CD4-positive, alpha-beta T cell treated with Interleukin-2 at 100 ng/mL for 4 hours (primary cell): ENCODE data around the gene CCDC149.

ENCODE experiments used
- DNase-seq: peaks from one replicate; pipeline ENCODE4 v3.0.0-alpha.2; 2020; ENCODE audit warnings: low spot score

Gene CCDC149

DNA sequence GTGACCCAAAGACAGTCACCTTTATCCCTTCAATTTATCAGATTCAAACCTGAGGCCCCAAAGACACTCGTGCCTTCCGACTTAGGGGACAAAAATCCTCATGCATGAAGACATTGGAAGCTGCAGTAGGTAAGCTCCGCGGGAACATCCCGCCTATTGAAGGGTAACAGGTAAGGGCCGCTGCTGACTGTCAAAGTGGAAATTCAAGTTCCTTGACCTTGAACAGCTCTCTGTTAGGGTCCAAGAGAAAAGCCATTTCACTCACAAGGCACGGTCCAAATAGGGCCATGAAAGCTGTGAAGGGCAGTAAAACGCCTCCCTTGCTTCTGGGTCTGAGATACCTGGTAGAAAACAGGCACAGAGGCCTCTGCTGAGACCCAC lies 34.2 kb downstream of the CCDC149 start:
- DNase-seq: no peak

- no peak for DNase-seq
Measured at GRCh38 chr4:24877868-24878635, 34.8 kb downstream of the CCDC149 start.

- no peak for DNase-seq
Measured at GRCh38 chr4:24876431-24876830, 36.4 kb downstream of the CCDC149 start.

GRCh38 chr4:24872720-24873119 lies 40.1 kb downstream of the CCDC149 start:
- DNase-seq: no peak

GRCh38 chr4:24871210-24871609 lies 41.6 kb downstream of the CCDC149 start:
- DNase-seq: no peak

DNA sequence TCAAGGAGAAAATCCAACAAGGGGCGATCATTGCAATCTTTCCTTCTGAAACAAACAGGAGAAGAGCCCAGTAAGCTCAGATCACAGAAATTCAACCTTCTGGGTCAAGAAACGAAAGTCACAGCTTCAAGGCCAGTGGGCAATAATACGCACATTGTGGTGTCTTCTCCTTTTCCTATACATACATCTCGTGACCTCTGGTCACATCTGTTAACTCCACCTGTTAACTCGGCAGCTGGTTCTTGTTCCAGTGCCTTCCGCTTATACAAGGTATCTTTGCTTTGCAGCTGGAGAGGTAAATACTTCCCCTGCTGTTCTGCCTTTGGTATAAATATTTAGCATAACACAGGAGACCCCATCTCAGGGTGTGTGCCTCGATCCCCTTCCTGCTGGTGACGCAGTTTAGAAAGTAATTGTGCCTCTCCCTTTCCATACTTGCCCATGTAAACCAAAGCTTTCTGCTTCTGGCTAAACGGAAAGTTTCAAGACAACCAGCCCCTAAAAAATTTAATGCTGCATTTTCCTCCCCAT lies 45.0 kb downstream of the CCDC149 start:
- no peak for DNase-seq

- DNase-seq: no peak
Measured at GRCh38 chr4:24867251-24867650, 45.6 kb downstream of the CCDC149 start.

GRCh38 chr4:24865401-24865800 lies 47.4 kb downstream of the CCDC149 start:
- DNase-seq: no peak

DNA sequence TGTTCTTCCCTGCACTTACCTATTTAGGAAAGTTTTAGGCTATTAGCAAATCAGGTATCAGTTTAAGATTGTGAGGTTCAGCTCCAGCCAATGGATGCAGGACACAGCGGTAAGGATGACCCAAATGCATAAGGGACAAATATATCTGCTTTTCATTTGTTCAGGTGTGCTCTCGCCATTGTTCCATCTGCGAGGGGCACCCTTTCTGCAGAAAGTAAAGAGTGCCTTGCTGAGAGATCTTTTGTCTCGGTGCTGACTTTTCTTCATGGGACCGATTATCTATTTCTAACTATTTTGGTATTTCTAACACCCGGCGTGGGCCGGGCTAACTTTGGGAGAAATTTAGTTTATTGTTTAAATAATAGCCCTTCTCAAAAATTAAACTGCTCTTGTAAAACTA lies 49.0 kb downstream of the CCDC149 start:
- DNase-seq: no peak

DNA sequence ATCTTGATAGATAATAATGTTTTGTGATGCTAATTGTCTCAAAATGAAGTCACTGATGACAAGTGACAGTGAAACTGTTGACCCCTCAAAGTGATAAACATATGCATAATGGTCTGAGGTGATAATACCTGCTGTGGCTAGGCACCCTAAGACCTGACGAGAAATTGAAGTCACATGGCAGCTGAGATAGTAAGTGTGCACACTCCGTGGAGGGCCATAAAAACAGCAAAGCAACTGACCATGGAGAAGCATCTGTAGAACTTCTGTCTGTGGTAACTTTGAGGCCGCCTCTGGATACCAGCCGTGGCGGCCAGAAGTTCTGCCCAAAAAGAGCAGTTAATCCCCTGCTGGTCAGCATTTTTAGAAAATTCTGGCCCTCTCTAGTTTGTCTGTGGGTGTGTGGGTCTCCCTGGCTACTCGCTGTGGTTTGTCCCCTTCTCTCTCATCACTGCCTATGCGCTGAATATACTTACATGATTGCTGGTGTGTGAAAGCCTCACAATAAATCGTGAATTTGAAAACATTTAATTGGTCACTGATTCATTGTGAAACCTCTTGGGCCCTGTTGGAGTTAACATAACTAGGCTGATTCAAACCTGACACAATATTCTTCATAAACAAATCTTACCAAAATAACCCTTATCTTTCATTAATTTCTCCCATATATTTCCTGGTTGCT lies 50.6 kb downstream of the CCDC149 start:
- no peak for DNase-seq

GRCh38 chr4:24858550-24858949 lies 54.3 kb downstream of the CCDC149 start:
- DNase-seq: no peak

- no peak for DNase-seq
Measured at GRCh38 chr4:24858026-24858425, 54.8 kb downstream of the CCDC149 start.

- DNase-seq: no peak
Measured at GRCh38 chr4:24856586-24856985, 56.3 kb downstream of the CCDC149 start.

DNA sequence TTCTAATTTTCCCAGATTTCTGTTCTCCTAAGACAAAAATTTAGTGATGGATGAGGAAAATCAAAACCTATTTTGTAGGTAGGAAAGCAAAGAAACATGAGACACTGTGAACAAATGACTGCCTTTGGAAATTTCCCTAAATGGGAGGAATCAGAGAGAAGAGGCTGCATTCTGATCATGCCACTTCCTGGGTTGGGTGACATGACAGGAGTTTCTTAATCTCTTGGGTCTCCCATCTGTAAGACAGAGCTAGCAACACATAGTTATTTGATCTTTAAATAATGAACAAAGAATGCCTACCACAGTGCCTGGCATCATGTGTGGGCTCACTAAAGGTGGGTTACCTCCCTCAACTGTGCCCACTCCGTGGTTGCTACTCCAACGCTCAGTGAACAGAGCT lies 57.1 kb downstream of the CCDC149 start:
- no peak for DNase-seq

GRCh38 chr4:24853142-24853541 lies 59.7 kb downstream of the CCDC149 start:
- no peak for DNase-seq

GRCh38 chr4:24850674-24851073 lies 62.2 kb downstream of the CCDC149 start:
- no peak for DNase-seq

DNA sequence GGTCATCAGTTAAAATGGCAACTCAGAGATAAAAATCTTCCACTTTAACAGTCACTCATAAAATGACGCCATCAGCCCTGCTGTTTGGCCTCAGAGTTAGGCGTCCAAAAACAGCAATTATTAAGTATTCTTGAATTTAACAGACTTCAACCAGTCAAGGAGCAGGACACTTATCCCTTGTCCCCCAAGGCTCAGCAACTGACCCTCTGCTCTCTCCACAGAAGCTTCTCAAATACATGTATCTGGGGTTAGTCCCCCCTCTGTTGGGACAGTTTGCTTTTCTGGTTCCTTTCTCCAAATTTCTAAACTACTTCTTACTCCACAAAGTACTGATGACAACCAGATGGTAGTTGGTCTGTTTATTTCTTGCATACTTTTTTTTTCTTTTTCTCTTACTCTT lies 63.1 kb downstream of the CCDC149 start:
- no peak for DNase-seq

DNA sequence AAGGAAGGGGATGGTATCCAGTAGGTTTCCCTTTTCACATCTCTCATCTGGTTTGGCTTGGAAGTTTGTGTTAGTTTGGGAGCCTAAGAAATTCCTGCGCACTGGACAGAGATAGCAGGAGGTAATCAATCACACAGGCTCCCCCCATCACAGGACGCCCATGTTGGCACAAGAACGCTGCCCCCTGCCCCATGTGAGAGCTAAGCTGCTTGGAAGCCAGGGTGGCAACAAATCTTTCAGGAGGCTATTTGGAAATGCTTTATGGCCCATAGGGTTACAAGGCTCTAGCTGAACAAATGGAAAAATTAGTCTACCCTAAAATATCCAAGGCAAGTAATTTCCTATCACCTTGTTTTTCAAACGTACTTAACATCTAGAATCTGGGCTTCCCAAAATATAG lies 63.5 kb downstream of the CCDC149 start:
- DNase-seq: no peak

DNA sequence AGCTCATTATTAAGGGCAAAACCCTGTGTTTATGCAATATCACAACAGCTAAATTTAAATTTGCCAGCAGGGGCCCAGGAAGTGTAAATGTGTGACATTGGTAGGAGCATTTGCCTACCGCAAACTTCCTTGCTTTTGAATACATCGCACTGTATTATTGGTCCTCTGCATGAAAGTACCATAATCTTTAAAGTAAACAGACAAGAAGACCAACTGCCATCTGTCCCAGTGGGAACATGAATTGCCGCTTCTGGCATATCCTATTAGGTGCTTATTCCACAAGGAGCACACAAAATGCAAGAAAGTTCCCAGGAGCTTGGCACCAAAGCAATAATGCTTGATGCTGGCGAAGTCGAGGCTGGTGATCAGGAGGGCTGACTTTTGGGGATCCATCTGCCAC lies 66.1 kb downstream of the CCDC149 start:
- DNase-seq: no peak

DNA sequence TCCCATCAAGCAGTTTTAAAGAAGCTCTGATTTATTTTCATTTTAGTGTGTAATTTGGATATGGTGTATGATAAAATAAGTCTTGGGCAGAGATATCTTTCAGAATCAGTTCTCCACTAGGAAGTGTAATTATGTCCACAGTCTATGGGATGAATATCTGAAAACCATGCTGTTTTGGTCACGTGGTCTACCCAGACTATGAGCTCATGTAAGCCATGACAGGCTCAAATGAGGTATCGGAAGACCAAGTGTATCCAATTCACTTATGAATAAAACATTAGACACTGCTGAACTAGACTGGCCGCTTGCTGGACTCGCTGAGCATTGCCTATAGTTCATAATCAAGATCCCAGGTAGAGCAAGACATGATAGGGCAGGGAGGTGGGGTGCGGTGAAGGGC lies 66.9 kb downstream of the CCDC149 start:
- no peak for DNase-seq

DNA sequence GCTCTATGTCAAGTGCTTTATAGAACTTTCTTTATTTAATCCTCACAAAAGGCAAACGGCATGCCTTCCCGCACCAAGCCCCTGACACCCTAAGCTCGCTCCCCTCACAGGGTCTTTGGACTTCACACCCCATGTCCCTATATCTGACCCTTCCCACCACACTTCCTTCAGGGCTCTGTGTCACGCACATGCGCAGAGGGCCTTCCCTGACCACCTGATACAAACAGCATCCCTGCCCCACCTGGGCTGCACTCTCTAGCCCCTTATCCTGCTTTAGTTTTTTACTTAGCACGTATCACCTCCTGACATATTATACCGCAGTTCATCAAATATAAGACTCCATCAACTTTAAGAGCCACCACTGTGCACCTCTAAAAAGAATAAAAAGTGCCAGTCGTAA lies 67.7 kb downstream of the CCDC149 start:
- DNase-seq: no peak

GRCh38 chr4:24843096-24843495 lies 69.7 kb downstream of the CCDC149 start:
- no peak for DNase-seq

GRCh38 chr4:24842356-24842755 lies 70.5 kb downstream of the CCDC149 start:
- DNase-seq: no peak
